Natural killer cell (primary cell): ENCODE measurements around the gene TMEM232. TPM values are rescaled to one million over a fixed set of nuclear protein-coding genes. Genes with fewer than 3 reads are reported as not detected.

Source experiments
- ATAC-seq, 3 donors: fragments of 150-1000 bp in 2 of 3; fragments of 200-7000 bp in 1 of 3; cut with Tn5 transposase; 1 replicate in 1 of 3; 2 replicates in 2 of 3; pipeline ENCODE4 v1.10.0; 2021; ENCODE audit warnings: mild to moderate bottlenecking in 2 of 3, moderate library complexity in 2 of 3
- DNase-seq, 2 donors: peaks; one replicate each; pipeline versions ENCODE4 v3.0.0 to v3.0.0-alpha.2; 2013 to 2021; ENCODE audit warnings: mixed read lengths in 1 of 2
- H3K27ac ChIP-seq: one replicate; pipeline ENCODE4 v1.5.1; 2013; ENCODE audit warnings: mild to moderate bottlenecking, low read length
- H3K27me3 ChIP-seq: one replicate; pipeline ENCODE4 v1.6.1; 2013; ENCODE audit warnings: low read length; ENCODE audit not compliant: control insufficient read depth, insufficient read depth
- H3K36me3 ChIP-seq: one replicate; pipeline ENCODE4 v1.6.1; 2013; ENCODE audit warnings: low read length; ENCODE audit not compliant: control insufficient read depth, insufficient read depth
- H3K4me1 ChIP-seq: one replicate; pipeline ENCODE4 v1.6.1; 2013; ENCODE audit warnings: low read length; ENCODE audit not compliant: control insufficient read depth, insufficient read depth
- H3K4me3 ChIP-seq: one replicate; pipeline ENCODE4 v1.5.1; 2013; ENCODE audit warnings: low read length
- H3K9me3 ChIP-seq: one replicate; pipeline ENCODE4 v1.6.1; 2013; ENCODE audit warnings: low read length; ENCODE audit not compliant: control insufficient read depth, insufficient read depth
- H3K27ac Mint-ChIP-seq, 2 donors: one replicate each; pipeline ENCODE4 v1.8.0; 2022; ENCODE audit warnings: mild to moderate bottlenecking in 2 of 2, mixed read lengths in 2 of 2, moderate library complexity in 1 of 2
- H3K27me3 Mint-ChIP-seq, 2 donors: one replicate each; pipeline ENCODE4 v1.8.0; 2022; ENCODE audit warnings: low read depth in 2 of 2, mixed read lengths in 2 of 2
- H3K36me3 Mint-ChIP-seq: one replicate; pipeline ENCODE4 v1.8.0; 2022; ENCODE audit warnings: mixed read lengths
- H3K4me1 Mint-ChIP-seq, 2 donors: one replicate each; pipeline ENCODE4 v1.8.0; 2022; ENCODE audit warnings: mixed read lengths in 2 of 2
- H3K4me3 Mint-ChIP-seq: one replicate; pipeline ENCODE4 v1.8.0; 2022; ENCODE audit warnings: mild to moderate bottlenecking, moderate library complexity, mixed read lengths
- H3K9me3 Mint-ChIP-seq, 2 donors: one replicate each; pipeline ENCODE4 v1.8.0; 2022; ENCODE audit warnings: mixed read lengths in 2 of 2
- CTCF ChIP-seq: fragments of 200-600 bp; IDR thresholded peaks from one replicate; pipeline ENCODE4 v1.8.0; 2022; ENCODE audit warnings: antibody characterized with exemption
- WGBS: methylation state at CpG from one replicate; pipeline ENCODE4 v1.1.7; 2013; ENCODE audit warnings: missing lambda C conversion rate; ENCODE audit not compliant: insufficient coverage; 5-methylcytosine and 5-hydroxymethylcytosine counted together
- intact Hi-C: fragments of 100-400 bp; cut with micrococcal nuclease; formaldehyde crosslinking; loops from one replicate; pipeline ENCODE4 v1.14.2; 2022
- total RNA-seq, 4 donors: library from RNA; stranded (reverse); fragments of 120-200 nt in 1 of 4; gene quantifications; one replicate each; pipeline versions ENCODE4 v1.2.3 to v1.2.4, GENCODE V29; 2013 to 2022

The TMEM232 gene
- total RNA-seq, 3 donors from 2014 or later (not counting 1 experiment from before 2014, with no cell fraction given) = 0.45 to 3.0 (median 0.66) TPM

- H3K9me3 ChIP-seq = peaks cover 1% of the 10 kb centered on the region
- H3K27me3 ChIP-seq = no peaks in the 10 kb centered on the region
- no peaks in the 10 kb centered on the region for H3K36me3 ChIP-seq
- Mint-ChIP-seq H3K4me3 (no peak overlapping the region), H3K9me3 (peaks cover 12 to 23% of the 10 kb centered on the region in 2 donors), H3K27me3 (no peaks in the 10 kb centered on the region), H3K27ac (no peak overlapping the region), H3K36me3 (peaks cover 14% of the 10 kb centered on the region), H3K4me1 (no peaks in the 10 kb centered on the region)
- DNase-seq (no peak), ATAC-seq (no peak)
- 100% methylated on average over 1 of the region's 1 CpG for whole genome bisulfite sequencing
- H3K4me1 ChIP-seq = no peaks in the 10 kb centered on the region
- no peak for TF ChIP-seq CTCF
- H3K27ac ChIP-seq = no peak overlapping the region
- H3K4me3 ChIP-seq = no peak overlapping the region
- intact Hi-C loops = no loop called here
Measured at GRCh38 chr5:110475529-110475928, 250.9 kb downstream of the TMEM232 start.

- DNase-seq (no peak), ATAC-seq (no peak)
- no peak for TF ChIP-seq CTCF
- WGBS = 93% methylated on average over 4 of the region's 4 CpGs
- Mint-ChIP-seq H3K4me1 (no peaks in the 10 kb centered on the region), H3K9me3 (peaks cover 14 to 15% of the 10 kb centered on the region in 2 donors), H3K27ac (no peak overlapping the region), H3K4me3 (no peak overlapping the region), H3K27me3 (no peaks in the 10 kb centered on the region), H3K36me3 (peaks cover 16% of the 10 kb centered on the region)
- no peak overlapping the region for H3K27ac ChIP-seq
- H3K27me3 ChIP-seq = no peaks in the 10 kb centered on the region
- no peak overlapping the region for H3K4me3 ChIP-seq
- intact Hi-C loops = no loop called here
- H3K9me3 ChIP-seq = peaks cover 6% of the 10 kb centered on the region
- no peaks in the 10 kb centered on the region for H3K4me1 ChIP-seq
- H3K36me3 ChIP-seq = no peaks in the 10 kb centered on the region
Measured at GRCh38 chr5:110469486-110469885, 257.0 kb downstream of the TMEM232 start.

- no peaks in the 10 kb centered on the region for H3K36me3 Mint-ChIP-seq
- no peaks in the 10 kb centered on the region for H3K4me1 Mint-ChIP-seq
- H3K27me3 Mint-ChIP-seq = no peaks in the 10 kb centered on the region
- no peak overlapping the region for H3K27ac Mint-ChIP-seq
- DNase-seq (no peak), ATAC-seq (no peak)
- H3K4me3 ChIP-seq = no peak overlapping the region
- no peaks in the 10 kb centered on the region for H3K36me3 ChIP-seq
- H3K4me1 ChIP-seq = no peaks in the 10 kb centered on the region
- no peak overlapping the region for H3K27ac ChIP-seq
- 100% methylated on average over 1 of the region's 2 CpGs for WGBS
- no peak overlapping the region for H3K4me3 Mint-ChIP-seq
- no peaks in the 10 kb centered on the region for H3K9me3 ChIP-seq
- no peaks in the 10 kb centered on the region for H3K27me3 ChIP-seq
- intact Hi-C loops = no loop called here
- peaks cover 7 to 8% of the 10 kb centered on the region in 2 donors for H3K9me3 Mint-ChIP-seq
- no peak for TF ChIP-seq CTCF
Measured at GRCh38 chr5:110463106-110463505, 263.4 kb downstream of the TMEM232 start.

- DNase-seq (no peak), ATAC-seq (no peak)
- Histone ChIP-seq H3K9me3 (no peaks in the 10 kb centered on the region), H3K4me1 (no peaks in the 10 kb centered on the region), H3K27ac (no peak overlapping the region), H3K36me3 (no peaks in the 10 kb centered on the region), H3K4me3 (no peak overlapping the region), H3K27me3 (no peaks in the 10 kb centered on the region)
- intact Hi-C loops = no loop called here
- no peak overlapping the region for H3K27ac Mint-ChIP-seq
- H3K9me3 Mint-ChIP-seq = peaks cover 8 to 9% of the 10 kb centered on the region in 2 donors
- no peak for TF ChIP-seq CTCF
- H3K36me3 Mint-ChIP-seq = no peaks in the 10 kb centered on the region
- H3K27me3 Mint-ChIP-seq = no peaks in the 10 kb centered on the region
- 80% methylated on average over 3 of the region's 4 CpGs for WGBS
- H3K4me3 Mint-ChIP-seq = no peak overlapping the region
- no peaks in the 10 kb centered on the region for H3K4me1 Mint-ChIP-seq
Measured at GRCh38 chr5:110460837-110461236, 265.6 kb downstream of the TMEM232 start.
